ENCODE data around the gene CHTOP.
A peak's percentile ranks its signal among the peaks of the same experiment; 100 is the strongest.
"Not testable (repeated sequence)": the region's sequence is repeated elsewhere in the genome, so short reads cannot be mapped to it uniquely, and the experiment has no call there.

CHTOP gene

GRCh38 chr1:153633754-153634665, at the start of gene CHTOP:
CHTOP (plus strand) TSS chr1:153634066; CDS start chr1:153636589, 2,523 bp downstream.
- DNase-seq (ENCODE audit: low read depth): peak; percentile 97

- DNase-seq (ENCODE audit: low read depth): no peak
These were observed 48.9 kb upstream of the CHTOP start for GRCh38 chr1:153585006-153585405.

- no peak for DNase-seq (ENCODE audit: low read depth)
These were observed 47.5 kb upstream of the CHTOP start for GRCh38 chr1:153586347-153586746.

GRCh38 chr1:153587314-153587713, 46.6 kb upstream of the CHTOP start:
- DNase-seq (ENCODE audit: low read depth): no peak

GRCh38 chr1:153588033-153588432, 45.8 kb upstream of the CHTOP start:
- DNase-seq (ENCODE audit: low read depth): not testable (repeated sequence)

GRCh38 chr1:153588482-153588881, 45.4 kb upstream of the CHTOP start:
- DNase-seq (ENCODE audit: low read depth): no peak

- no peak for DNase-seq (ENCODE audit: low read depth)
These were observed 41.1 kb upstream of the CHTOP start for GRCh38 chr1:153592748-153593147.

- peak; percentile 21 for DNase-seq (ENCODE audit: low read depth)
These were observed 36.7 kb upstream of the CHTOP start for GRCh38 chr1:153597206-153597605.

GRCh38 chr1:153598309-153599172, 35.3 kb upstream of the CHTOP start:
- DNase-seq (ENCODE audit: low read depth): no peak

- no peak for DNase-seq (ENCODE audit: low read depth)
These were observed 34.0 kb upstream of the CHTOP start for GRCh38 chr1:153599847-153600246.

GRCh38 chr1:153602749-153603148, 31.1 kb upstream of the CHTOP start:
- DNase-seq (ENCODE audit: low read depth): no peak

GRCh38 chr1:153606194-153606593, 27.7 kb upstream of the CHTOP start:
- DNase-seq (ENCODE audit: low read depth): no peak

GRCh38 chr1:153607381-153607780, 26.5 kb upstream of the CHTOP start:
- DNase-seq (ENCODE audit: low read depth): no peak

GRCh38 chr1:153608089-153608682, 25.7 kb upstream of the CHTOP start:
- no peak for DNase-seq (ENCODE audit: low read depth)

GRCh38 chr1:153608742-153609584, 24.9 kb upstream of the CHTOP start:
- no peak for DNase-seq (ENCODE audit: low read depth)

- no peak for DNase-seq (ENCODE audit: low read depth)
These were observed 24.3 kb upstream of the CHTOP start for GRCh38 chr1:153609585-153609907.

- DNase-seq (ENCODE audit: low read depth): no peak
These were observed 23.5 kb upstream of the CHTOP start for GRCh38 chr1:153610334-153610733.

GRCh38 chr1:153610811-153611301, 23.0 kb upstream of the CHTOP start:
- no peak for DNase-seq (ENCODE audit: low read depth)

GRCh38 chr1:153611356-153611755, 22.5 kb upstream of the CHTOP start:
- no peak for DNase-seq (ENCODE audit: low read depth)

- no peak for DNase-seq (ENCODE audit: low read depth)
These were observed 21.6 kb upstream of the CHTOP start for GRCh38 chr1:153612111-153612754.

- no peak for DNase-seq (ENCODE audit: low read depth)
These were observed 21.0 kb upstream of the CHTOP start, which contains the start of gene S100A16 for GRCh38 chr1:153612755-153613331. S100A16 (minus strand) TSS chr1:153613137; CDS start chr1:153608151, 4,986 bp downstream.
